ENCODE results near the gene ANKRD24. TPM values are rescaled to one million over a fixed set of nuclear protein-coding genes. Genes with fewer than 3 reads are reported as not detected.

ANKRD24 gene
- total RNA-seq, 2 experiments from 2014 or later, result 1.7 to 4.8 TPM

DNA sequence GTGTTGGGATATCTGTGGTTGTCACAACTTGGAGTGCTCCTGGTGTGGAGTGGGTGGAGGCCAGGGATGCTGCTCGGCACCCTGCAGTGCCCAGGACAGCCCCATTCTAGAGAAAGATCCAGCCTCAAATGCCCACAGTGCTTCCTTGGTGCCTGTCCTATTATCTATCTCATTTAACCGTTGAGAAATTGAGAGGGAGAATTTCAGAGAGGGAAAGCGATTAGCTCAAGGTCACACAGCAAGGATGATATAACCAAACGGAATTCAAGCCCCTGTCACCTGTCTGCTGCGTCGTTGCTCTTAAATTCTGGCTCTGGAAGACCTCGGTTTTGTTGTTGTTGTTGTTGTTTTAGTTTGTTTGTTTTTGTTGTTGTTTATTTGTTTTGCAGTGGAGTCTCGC lies 13.5 kb downstream of the ANKRD24 start:
- no peak overlapping the region for H3K4me3 ChIP-seq (ENCODE audit: low read depth, low read length, poor library complexity, severe bottlenecking)
- peaks cover 8% of the 10 kb centered on the region for H3K9me3 ChIP-seq (ENCODE audit: low read length)
- H3K9me2 ChIP-seq (ENCODE audit: insufficient read depth, low read length), result no peaks in the 10 kb centered on the region
- ChIA-PET POLR2A (no interaction called here), CTCF (ENCODE audit: unreplicated experiment) (no interaction called here)
- no peak overlapping the region for H3K27ac ChIP-seq (ENCODE audit: low read depth, low read length, poor library complexity, severe bottlenecking)
- no peak for DNase-seq (ENCODE audit: low spot score)
- BruUV-seq (replicated peaks), result no TSS peak
- H3K36me3 ChIP-seq (ENCODE audit: insufficient read depth, low read length), result no peaks in the 10 kb centered on the region
- TF ChIP-seq, protein P1, sequence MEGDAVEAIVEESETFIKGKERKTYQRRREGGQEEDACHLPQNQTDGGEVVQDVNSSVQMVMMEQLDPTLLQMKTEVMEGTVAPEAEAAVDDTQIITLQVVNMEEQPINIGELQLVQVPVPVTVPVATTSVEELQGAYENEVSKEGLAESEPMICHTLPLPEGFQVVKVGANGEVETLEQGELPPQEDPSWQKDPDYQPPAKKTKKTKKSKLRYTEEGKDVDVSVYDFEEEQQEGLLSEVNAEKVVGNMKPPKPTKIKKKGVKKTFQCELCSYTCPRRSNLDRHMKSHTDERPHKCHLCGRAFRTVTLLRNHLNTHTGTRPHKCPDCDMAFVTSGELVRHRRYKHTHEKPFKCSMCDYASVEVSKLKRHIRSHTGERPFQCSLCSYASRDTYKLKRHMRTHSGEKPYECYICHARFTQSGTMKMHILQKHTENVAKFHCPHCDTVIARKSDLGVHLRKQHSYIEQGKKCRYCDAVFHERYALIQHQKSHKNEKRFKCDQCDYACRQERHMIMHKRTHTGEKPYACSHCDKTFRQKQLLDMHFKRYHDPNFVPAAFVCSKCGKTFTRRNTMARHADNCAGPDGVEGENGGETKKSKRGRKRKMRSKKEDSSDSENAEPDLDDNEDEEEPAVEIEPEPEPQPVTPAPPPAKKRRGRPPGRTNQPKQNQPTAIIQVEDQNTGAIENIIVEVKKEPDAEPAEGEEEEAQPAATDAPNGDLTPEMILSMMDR (conservative IDR thresholded peaks at IDR 0.05; ENCODE audit: low read length), result no peak
- TF ChIP-seq EZH2phosphoT487 (IDR thresholded peaks at IDR 0.05; ENCODE audit: borderline replicate concordance, low read depth, low read length), result no peak
- H3K4me1 ChIP-seq (ENCODE audit: insufficient read depth, low read length, poor library complexity, severe bottlenecking), result no peaks in the 10 kb centered on the region
- no peak overlapping the region for H2AFZ ChIP-seq (ENCODE audit: low read length)
- no peaks in the 10 kb centered on the region for H4K20me1 ChIP-seq (ENCODE audit: insufficient read depth, low read length)
- intact Hi-C loops (cut with micrococcal nuclease; ENCODE audit: unreplicated experiment), result no loop called here
- no peaks in the 10 kb centered on the region for H3K79me2 ChIP-seq (ENCODE audit: insufficient read depth, low read depth, low read length)
- no peak overlapping the region for H3K4me2 ChIP-seq (ENCODE audit: low read length)

DNA sequence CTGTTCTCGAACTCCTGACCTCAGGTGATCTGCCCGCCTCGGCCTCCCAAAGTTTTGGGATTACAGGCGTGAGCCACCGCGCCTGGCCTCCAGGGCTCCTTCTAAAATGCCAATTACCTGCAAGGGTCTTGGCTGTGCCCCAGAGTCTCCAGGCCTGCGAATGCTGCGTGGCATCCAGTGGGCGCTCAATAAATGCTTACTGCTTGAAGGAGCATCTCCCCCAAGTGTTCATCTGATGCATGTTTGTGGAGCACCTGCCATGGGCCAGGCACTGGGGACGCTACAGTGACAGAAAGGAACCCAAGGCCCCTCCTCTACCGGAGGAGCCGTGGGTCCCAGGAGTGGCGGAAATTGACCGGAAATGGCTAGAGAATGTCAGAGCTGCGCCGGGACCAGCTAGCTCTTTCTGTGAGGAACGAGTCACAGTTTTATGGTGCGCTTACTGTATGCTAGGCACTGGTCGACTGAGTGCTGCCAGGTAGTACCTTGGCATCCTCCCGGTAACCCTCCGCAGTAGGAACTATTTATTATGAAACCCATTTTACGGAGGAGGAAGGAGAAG lies 14.2 kb downstream of the ANKRD24 start:
- CTCF ChIA-PET (ENCODE audit: unreplicated experiment), result no interaction called here
- POLR2A ChIA-PET, result no interaction called here
- Histone ChIP-seq H3K79me2 (ENCODE audit: insufficient read depth, low read depth, low read length) (no peaks in the 10 kb centered on the region), H3K9me3 (ENCODE audit: low read length) (peaks cover 8% of the 10 kb centered on the region), H3K27ac (ENCODE audit: low read depth, low read length, poor library complexity, severe bottlenecking) (no peak overlapping the region), H4K20me1 (ENCODE audit: insufficient read depth, low read length) (no peaks in the 10 kb centered on the region), H3K4me2 (ENCODE audit: low read length) (no peak overlapping the region), H3K4me1 (ENCODE audit: insufficient read depth, low read length, poor library complexity, severe bottlenecking) (no peaks in the 10 kb centered on the region), H3K9me2 (ENCODE audit: insufficient read depth, low read length) (no peaks in the 10 kb centered on the region), H3K4me3 (ENCODE audit: low read depth, low read length, poor library complexity, severe bottlenecking) (no peak overlapping the region), H3K36me3 (ENCODE audit: insufficient read depth, low read length) (no peaks in the 10 kb centered on the region), H2AFZ (ENCODE audit: low read length) (no peak overlapping the region)
- BruUV-seq (replicated peaks), result no TSS peak
- TF ChIP-seq EZH2phosphoT487 (IDR thresholded peaks at IDR 0.05; ENCODE audit: borderline replicate concordance, low read depth, low read length), result no peak
- TF ChIP-seq, protein P1 (conservative IDR thresholded peaks at IDR 0.05; ENCODE audit: low read length), result no peak
- DNase-seq (ENCODE audit: low spot score), result no peak
- intact Hi-C loops (cut with micrococcal nuclease; ENCODE audit: unreplicated experiment), result no loop called here

DNA sequence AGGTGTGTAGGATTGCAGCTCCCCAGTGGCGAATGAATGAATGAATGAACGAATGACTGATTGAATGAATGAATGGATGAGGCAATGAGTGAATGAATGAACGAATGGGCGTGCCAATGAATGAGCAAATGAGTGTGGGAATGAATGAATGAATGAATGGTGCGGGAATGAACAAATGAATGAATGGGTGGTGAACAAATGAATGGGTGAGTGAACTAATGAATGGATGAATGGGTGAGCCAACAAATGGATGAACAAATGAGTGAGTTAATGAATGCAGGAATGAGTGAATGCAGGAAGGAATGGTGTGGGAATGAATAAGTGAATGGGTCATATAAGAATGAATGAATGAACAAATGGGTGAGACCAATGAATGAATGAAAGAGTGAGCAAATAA lies 14.7 kb downstream of the ANKRD24 start:
- no TSS peak for BruUV-seq (replicated peaks)
- ChIA-PET CTCF (ENCODE audit: unreplicated experiment) (no interaction called here), POLR2A (interaction anchor here (0.6 kb wide), 1 partner anchor 426 kb away, joined by 6 read pairs; no protein-coding TSS in a partner anchor)
- intact Hi-C loops (cut with micrococcal nuclease; ENCODE audit: unreplicated experiment), result no loop called here
- no peaks in the 10 kb centered on the region for H3K79me2 ChIP-seq (ENCODE audit: insufficient read depth, low read depth, low read length)
- no peaks in the 10 kb centered on the region for H3K4me1 ChIP-seq (ENCODE audit: insufficient read depth, low read length, poor library complexity, severe bottlenecking)
- DNase-seq (ENCODE audit: low spot score), result no peak
- H4K20me1 ChIP-seq (ENCODE audit: insufficient read depth, low read length), result no peaks in the 10 kb centered on the region
- H3K27ac ChIP-seq (ENCODE audit: low read depth, low read length, poor library complexity, severe bottlenecking), result no peak overlapping the region
- H3K9me2 ChIP-seq (ENCODE audit: insufficient read depth, low read length), result no peaks in the 10 kb centered on the region
- no peaks in the 10 kb centered on the region for H3K36me3 ChIP-seq (ENCODE audit: insufficient read depth, low read length)
- TF ChIP-seq, protein P1 (conservative IDR thresholded peaks at IDR 0.05; ENCODE audit: low read length), result no peak
- TF ChIP-seq EZH2phosphoT487 (IDR thresholded peaks at IDR 0.05; ENCODE audit: borderline replicate concordance, low read depth, low read length), result no peak
- H3K4me2 ChIP-seq (ENCODE audit: low read length), result no peak overlapping the region
- H2AFZ ChIP-seq (ENCODE audit: low read length), result no peak overlapping the region
- H3K9me3 ChIP-seq (ENCODE audit: low read length), result peaks cover 8% of the 10 kb centered on the region
- H3K4me3 ChIP-seq (ENCODE audit: low read depth, low read length, poor library complexity, severe bottlenecking), result no peak overlapping the region

Data from OCI-LY7 (cell line).